ENCODE data around the gene OXSM.

DNA sequence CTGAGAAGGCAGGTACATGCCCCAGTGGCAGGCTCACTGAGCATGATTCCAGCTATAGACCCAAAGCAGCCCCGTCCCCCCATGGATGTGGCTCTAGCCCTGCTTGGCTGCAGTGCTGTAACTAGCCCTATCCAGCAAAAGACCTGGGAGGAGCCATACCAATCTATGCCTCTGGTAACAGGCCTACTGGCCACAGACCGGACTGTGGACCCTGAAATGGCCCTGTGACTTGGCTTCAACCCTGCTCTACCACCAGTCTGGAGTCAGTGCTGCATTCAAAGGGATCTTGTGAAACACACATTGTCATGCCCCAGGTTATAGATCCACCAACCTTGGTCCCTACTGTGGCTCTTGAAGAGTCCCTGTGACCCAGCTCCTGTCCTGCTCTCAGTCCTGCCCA is 46.7 kb downstream of the OXSM start:
- TF ChIP-seq, protein P1, sequence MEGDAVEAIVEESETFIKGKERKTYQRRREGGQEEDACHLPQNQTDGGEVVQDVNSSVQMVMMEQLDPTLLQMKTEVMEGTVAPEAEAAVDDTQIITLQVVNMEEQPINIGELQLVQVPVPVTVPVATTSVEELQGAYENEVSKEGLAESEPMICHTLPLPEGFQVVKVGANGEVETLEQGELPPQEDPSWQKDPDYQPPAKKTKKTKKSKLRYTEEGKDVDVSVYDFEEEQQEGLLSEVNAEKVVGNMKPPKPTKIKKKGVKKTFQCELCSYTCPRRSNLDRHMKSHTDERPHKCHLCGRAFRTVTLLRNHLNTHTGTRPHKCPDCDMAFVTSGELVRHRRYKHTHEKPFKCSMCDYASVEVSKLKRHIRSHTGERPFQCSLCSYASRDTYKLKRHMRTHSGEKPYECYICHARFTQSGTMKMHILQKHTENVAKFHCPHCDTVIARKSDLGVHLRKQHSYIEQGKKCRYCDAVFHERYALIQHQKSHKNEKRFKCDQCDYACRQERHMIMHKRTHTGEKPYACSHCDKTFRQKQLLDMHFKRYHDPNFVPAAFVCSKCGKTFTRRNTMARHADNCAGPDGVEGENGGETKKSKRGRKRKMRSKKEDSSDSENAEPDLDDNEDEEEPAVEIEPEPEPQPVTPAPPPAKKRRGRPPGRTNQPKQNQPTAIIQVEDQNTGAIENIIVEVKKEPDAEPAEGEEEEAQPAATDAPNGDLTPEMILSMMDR (IDR thresholded peaks at IDR 0.05) = no peak
- no peak for TF ChIP-seq ZFX (IDR thresholded peaks at IDR 0.05; ENCODE audit: borderline replicate concordance)
